ENCODE results near the gene FNDC7.
"Not testable (repeated sequence)": the region's sequence is repeated elsewhere in the genome, so short reads cannot be mapped to it uniquely, and the experiment has no call there.

The FNDC7 gene

DNA sequence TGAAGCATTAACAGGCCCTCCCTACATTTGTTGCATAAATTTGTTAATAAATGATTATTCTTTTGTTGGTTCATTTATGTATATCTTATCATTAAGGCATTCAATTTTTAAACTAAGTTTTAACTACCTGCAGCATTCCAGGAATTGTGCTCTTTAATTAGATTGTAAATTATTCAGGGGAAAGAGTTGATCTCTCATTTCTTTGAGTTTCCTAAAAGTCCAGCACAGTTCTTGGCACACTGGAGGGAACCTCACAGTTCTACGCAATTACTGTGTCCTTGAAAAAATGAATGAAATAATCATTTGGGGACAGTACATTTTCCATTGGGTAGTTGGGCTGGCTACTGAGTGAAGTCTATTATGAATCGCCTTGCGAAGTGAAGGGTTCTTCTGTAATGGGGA, 33.3 kb downstream of the FNDC7 start:
- DNase-seq, result no peak

DNA sequence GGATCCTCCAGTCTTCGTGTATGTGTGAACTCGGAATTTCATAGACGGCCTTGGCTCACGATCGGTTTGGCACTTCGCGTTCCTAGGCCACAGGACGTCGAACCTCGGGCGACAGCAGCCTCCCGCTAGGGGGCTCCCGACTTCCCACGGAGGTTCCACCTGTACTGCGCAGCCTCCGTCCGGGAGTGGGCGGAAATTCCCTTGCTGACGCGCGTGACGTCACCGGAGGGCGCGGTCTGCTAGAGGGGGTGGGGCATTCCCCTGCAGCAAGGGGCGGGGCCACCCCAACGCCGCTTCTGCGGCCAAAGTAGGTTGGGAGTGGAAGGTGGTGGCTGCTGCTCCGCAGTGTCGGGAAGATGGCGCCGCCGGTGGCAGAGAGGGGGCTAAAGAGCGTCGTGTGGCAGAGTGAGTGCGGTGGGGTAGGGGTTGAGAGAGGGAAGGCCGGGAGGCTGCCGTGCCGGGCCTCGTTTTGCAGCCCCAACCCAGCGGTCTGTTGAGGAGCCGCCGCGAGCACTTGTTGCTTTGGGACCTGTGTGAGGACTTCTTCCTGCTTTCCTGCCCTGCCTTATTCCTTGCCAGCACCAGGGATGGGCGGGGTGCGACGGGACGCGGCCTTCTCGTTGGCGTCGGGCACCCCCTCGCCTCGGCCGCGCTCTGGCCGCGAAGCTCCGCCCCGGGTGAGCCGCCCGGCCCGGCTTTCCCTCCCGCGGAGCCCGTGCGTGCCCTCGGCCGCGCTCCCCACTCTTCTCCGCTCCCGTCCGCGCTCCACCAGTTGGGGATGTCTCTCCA, 33.9 kb downstream of the FNDC7 start, which contains the start of gene STXBP3:
Gene STXBP3, plus strand, starts transcription at position 293 of the 789 bp plus-strand sequence. Its CDS starts 64 bp downstream, at position 357.
- DNase-seq, result peak; percentile 100

DNA sequence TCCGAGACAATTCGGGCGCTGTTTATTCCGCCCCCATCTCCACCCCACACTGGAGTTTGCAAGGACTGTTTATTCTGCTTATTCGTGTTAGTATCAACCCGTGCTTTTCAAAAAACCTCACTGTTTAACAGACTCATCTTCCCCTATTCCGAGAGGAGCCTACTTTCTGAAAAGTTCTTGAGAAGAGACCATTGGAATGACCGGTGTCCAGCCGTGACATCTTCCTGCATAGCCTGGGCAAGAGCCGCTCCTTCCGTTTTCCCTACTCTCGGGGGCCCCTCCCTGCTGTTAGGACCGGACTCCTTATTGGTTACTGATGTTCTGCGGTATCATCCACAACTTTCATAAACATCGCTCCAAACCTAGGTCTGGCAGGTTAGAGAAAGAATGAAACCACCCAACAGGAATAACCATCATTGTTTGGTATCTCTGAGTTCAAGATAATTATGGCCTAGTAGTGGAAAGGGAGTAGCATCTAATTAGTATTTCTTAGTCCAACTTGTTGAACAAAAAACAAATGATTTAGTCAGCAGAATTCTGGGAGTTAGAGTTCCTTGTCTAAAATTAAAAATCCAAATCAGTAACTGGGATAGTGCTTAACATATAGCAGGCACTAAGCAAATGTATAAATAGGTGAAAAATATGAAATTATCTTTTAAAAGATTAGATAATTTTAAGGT, 34.6 kb downstream of the FNDC7 start:
- DNase-seq, result peak; percentile 44 to 54

DNA sequence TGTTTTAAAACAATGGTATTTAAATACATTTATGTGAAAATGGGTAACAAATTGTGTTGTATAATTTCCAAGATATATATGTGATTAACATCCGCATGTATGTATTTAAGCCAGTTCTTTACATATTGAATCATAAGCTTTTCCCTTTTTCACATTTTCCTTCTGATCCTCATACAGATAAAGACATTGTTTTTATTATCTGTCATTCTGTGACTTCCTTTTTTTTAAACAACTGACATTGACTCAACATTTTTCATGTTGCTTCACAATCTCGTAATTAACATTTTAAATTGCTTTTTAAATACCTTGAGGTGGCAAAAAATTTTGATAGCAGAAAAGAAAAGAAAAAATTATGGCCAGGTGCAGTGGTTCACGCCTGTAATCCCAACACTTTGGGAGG, 35.2 kb downstream of the FNDC7 start:
- no peak for DNase-seq

DNA sequence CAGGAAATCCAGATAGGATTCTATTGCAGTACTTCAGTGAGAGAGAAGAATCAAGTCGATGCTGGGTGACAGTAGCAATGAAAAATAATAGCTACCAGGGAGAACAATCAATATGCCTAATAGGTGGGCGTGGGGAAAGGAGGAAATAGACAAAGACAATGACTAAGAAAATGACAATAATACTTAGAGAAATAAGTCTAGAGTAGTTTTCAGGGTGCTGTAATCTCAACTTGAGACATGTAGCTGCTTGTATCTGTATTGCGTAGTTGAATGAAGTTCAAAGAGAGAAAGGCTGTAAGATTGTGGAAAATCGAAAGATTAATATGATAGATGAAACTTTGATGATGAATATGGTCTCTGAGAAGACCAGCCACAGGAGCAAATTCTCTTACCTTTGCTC, 36.4 kb downstream of the FNDC7 start:
- DNase-seq, result no peak

DNA sequence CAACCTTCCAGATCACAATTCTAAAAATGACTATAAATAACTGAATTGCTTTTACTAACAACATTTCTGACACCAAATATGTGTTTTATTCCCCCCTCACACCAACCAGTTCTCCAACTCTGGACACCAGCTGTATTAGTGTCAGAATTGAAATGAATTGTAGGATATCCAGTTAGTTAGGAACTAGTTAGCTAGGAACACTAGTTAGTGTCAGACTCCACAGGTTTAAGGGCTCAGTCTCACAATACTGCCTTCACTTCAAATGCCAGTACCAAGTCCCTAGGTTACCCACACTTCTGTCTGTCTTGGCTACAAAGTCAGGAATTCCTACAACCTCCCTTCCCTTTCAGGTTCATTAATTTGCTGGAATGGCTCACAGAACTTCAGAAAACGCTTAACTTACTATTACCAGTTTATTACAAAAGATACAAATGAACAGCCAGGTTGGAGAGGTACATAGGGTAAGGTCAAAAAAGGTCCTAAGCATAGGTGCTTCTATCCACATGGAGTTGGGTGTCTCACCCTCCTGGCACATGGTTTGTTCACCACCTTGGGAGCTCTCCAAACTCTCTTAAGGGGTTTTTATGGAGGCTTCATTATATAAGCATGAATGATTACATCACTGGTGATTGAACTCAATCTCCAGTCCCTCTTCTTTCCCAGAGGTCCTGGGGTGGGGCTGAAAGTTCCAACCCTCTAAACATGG, 37.9 kb downstream of the FNDC7 start:
- DNase-seq, result no peak

DNA sequence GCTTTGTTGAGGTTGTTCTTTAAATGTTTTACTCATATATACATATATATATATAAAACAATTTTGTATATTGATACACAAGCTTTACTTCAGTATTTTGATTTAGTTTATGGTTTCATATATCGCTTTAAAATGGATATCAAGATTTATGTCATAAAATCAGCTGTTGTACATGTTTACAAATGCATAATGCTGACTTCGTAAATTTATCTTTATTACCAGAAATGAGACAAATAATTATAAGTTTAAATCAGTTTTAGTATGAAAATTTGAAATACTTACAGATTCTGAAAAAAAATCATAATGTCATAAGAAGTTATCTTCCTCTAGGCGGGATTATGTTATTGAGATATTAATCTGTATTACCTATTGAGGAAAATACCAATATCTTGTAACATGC, 40.7 kb downstream of the FNDC7 start:
- no peak for DNase-seq

DNA sequence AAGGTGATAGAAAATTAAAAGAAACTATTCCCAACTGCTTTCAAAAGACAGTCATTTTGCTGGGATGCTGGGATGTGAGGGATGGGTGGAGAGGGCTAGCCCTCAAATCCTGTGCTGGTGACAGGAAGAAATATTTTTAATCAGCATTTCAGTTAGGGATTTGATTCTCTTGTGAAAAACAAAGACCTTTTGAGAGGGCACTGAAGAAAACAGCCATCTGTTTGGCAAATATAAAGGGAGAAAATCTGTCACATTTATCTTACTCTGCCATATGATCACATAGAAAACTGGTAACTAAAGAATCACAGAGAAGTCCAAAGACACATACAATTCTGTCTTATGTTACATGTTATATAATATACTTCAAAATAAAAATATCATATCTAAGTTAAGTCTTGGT, 46.1 kb downstream of the FNDC7 start:
- no peak for DNase-seq

DNA sequence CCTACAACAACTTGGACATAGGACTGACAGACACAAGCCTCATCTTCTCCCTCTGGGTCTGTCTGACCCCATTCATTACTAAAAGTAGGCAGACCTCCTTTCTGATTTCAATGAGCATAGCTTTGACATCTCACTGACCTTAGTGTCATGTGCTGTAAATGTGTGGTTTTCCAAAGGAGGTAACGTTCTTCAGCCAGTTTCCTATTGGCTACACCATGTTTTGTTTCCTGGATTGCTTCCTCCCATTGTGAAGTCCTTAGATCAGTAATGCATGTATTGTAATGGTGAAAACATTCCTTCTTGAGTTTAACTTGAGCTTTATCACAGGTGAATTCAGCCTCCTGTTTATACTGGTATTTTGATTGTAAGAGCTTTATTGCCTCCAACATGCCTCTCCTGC, 54.4 kb downstream of the FNDC7 start:
- no peak for DNase-seq

DNA sequence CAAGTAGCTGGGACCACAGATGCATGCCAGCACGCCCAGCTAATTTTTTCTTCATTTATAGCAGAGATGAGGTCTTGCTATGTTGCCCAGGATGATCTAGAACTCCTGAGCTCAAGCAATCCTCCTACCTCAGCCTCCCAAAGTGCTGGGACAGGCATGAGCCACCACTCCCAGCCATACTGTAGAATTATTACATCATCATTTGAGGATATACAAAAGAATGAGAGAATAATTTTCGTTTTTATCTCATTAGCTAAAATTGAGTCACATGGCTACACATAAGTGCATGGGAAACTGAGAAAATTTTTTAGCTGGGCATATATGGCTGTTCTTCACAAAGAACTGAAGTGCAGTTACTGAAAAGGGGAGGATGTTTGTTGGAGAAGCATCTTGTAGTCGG, 55.0 kb downstream of the FNDC7 start:
- no peak for DNase-seq

DNA sequence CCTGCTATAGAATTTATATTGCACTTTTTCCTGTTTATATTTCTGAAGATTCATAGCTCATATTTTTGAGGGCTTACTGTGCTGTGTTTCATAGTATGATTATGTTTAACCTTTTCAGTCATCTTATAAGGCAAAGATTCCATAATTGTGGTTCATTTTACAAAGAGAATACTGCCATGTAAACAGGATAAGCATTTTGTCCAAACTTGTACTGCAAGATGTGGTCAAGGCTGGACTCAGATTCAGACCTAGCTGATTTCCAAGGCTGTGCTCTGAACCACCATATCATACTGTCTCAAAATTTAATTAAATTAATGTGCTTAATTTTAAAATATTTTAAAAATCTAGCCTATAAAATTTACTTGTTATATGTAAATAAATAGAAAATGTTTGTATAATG, 65.1 kb downstream of the FNDC7 start:
- DNase-seq, result no peak

DNA sequence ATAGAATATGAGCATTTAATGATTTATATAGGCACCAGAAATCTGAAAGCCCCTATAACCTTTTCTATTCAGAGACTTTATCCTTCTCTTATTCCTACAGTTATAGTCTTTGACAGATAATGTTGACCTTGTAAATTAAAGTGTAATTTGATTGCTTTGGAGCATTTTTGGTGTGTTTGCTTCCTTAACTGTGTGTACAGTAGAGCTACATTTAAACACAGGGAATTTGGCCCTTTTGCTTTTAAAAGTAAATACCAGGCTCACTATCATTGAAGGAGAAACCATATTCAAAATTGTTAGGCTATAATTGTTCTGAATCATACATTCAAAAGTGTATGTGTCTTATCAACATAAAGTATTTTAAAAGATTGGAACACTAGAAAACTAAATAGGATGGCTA, 66.7 kb downstream of the FNDC7 start:
- DNase-seq, result no peak

DNA sequence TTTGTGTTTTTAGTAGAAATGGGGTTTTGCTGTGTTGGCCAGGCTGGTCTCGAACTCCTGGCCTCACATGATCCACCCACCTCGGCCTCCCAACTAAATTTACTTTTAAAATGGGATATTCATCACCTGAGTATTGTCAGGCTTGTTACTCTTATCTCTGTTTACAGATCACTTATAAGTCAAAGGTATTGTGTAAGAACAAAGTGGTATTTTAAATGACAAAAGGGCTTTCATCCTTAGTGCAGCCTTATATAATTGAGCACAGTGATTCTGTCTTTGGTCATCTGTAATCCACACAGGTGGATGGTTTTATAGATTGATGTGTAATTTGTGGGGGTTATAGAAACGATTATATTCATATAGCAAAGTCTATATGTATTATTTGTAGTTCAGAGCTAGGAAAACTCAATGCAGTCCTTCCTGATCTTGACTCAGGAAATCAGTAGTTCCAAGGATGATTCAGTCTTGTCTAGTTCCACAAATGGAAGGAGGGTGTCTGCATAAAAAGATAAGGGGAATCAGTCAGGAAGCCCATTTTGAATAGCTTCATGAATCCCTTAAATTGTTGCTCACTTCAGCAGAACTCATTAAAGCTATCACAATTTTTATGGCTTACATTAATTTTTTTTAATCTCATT, 68.3 kb downstream of the FNDC7 start:
- DNase-seq, result no peak

DNA sequence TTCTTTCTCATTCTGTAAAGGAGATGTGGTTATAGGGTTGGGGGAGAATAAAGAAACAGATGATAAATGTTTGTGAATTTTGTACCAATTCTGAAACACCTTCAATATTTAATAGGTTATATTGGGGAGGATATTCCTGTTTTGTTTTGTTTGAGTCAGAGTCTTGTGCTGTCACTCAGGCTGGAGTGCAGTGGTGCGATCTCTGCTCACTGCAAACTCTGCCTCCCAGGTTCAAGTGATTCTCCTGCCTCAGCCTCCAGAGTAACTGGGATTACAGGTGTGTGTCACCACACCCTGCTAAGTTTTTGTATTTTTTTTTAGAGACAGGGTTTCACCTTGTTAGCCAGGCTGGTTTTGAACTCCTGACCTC, 68.9 kb downstream of the FNDC7 start:
- not testable (repeated sequence) for DNase-seq

DNA sequence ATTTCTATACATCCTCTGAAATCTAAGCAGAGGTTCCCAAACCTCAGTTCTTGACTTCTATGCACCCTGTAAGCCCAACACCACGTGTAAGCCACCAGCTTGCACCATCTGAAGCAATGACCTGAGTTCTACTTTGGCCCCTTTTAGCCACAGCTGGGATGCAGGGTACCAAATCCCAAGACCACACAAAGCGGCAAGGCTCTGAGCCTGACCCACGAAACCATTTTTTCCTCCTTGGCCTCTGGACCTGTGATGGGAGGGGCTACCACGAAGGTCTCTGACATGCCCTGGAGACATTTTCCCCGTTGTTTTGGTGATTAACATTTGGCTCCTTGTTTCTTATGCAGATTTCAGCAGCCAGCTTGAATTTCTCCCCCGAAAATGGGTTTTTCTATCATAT, 72.6 kb downstream of the FNDC7 start:
- DNase-seq, result no peak

DNA sequence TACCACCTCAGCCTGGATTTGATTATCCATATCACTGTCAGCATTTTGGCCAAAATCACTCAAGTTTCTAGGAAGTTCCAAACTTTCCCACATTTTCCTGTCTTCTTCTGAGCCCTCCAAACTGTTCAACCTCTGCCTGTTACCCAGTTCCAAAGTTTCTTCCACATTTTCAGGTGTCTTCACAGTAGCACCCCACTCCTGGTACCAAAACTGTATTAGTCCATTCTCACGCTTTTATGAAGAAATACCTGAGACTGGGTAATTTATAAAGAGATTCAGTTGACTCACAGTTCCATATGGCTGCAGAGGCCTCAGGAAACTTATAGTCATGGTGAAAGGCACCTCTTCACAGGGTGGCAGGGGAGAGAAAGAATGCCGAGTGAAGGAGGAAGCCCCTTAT, 73.2 kb downstream of the FNDC7 start:
- DNase-seq, result no peak

DNA sequence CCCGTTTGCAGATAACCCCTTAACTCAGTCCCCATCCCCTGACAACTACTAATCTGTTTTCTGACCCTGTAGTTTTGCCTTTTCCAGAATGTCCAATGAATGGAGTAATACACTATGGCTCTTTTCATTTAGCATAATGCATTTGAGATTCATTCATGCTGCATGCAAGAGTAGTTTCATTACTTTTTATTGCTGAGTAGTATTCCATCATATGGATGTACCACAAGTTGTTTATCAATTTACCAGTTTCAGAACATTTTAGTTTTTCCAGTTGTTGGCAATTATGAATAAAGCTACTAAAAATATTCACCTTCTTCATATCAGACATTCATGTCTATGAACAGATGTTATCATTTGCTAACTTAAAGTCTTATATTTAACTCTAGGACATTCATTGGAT, 79.1 kb downstream of the FNDC7 start:
- DNase-seq, result no peak
